Vagina (tissue), 2 donors: ENCODE measurements around the gene CDCP1. TPM values are rescaled to one million over a fixed set of nuclear protein-coding genes. Genes with fewer than 3 reads are reported as not detected.

ENCODE experiments used
- DNase-seq, 2 donors: peaks; one replicate each; pipeline ENCODE4 v3.0.0-alpha.2; 2017; ENCODE audit errors: extremely low spot score in 2 of 2
- H3K27ac ChIP-seq: fragments of 200-600 bp; sonication (generic); one replicate; pipeline ENCODE4 v1.5.1; 2019
- H3K27me3 ChIP-seq: fragments of 200-600 bp; sonication (generic); one replicate; pipeline ENCODE4 v1.5.1; 2019
- H3K36me3 ChIP-seq, 2 donors: fragments of 200-600 bp; sonication (generic); one replicate each; pipeline ENCODE4 v1.5.1; 2017 to 2019
- H3K4me1 ChIP-seq: fragments of 200-600 bp; sonication (generic); one replicate; pipeline ENCODE4 v1.5.1; 2019
- H3K4me3 ChIP-seq, 2 donors: fragments of 200-600 bp; sonication (generic); 1 replicate in 1 of 2; 2 replicates in 1 of 2; pipeline ENCODE4 v1.5.1; 2016 to 2019
- H3K9me3 ChIP-seq: fragments of 200-600 bp; sonication (generic); one replicate; pipeline ENCODE4 v1.5.1; 2019
- POLR2A ChIP-seq, 2 donors: fragments of 450-650 bp; IDR thresholded peaks; one replicate each; pipeline ENCODE4 v1.6.1; 2017; ENCODE audit warnings: antibody characterized with exemption in 2 of 2, mild to moderate bottlenecking in 2 of 2, moderate library complexity in 2 of 2
- POLR2AphosphoS5 ChIP-seq, 2 donors: sonication (generic); formaldehyde crosslinking; IDR thresholded peaks; one replicate each; pipeline ENCODE4 v1.9.0; 2017; ENCODE audit warnings: antibody characterized with exemption in 2 of 2, mild to moderate bottlenecking in 2 of 2, low read depth in 1 of 2; ENCODE audit not compliant: insufficient read depth in 1 of 2
- intact Hi-C: fragments of 100-400 bp; cut with DNase I; formaldehyde crosslinking; loops from one replicate; pipeline ENCODE4 v1.15.1; 2023
- total RNA-seq: library from RNA; depleted of rRNA; stranded (reverse); fragments of >200 nt; gene quantifications from one replicate; pipeline ENCODE4 v1.2.3, GENCODE V29; 2016
- TF ChIP-seq, protein P1 (sequence below), 3 experiments: fragments of 450-650 bp in 2 of 3; fragments of 200-600 bp in 1 of 3; sonication (generic) in 1 of 3; IDR thresholded peaks; one replicate each; pipeline ENCODE4 v1.5.1; 2017 to 2019; ENCODE audit warnings: antibody characterized with exemption in 3 of 3, mild to moderate bottlenecking in 2 of 3, moderate library complexity in 2 of 3

Gene CDCP1
- total RNA-seq, 1 donor from 2014 or later, result 27.5 TPM

DNA sequence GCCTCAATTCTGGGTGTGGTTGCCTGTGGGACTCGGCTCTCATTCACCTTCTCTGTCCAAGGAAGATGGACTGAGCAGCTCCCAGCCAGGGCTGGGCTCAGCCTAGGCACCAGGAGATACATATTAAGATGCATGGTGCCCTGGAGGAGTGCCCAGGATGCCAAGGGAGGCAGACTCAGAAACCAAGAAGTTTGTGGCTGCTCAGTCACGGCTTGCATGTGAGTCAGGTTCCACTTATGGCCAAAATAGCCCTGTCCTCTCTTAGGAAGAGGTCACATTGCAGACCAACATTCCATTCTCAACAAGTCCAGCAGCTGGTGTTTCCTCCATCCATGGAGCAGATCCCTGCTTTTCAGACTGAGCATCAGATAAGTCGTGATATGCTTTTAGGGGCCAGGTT is 21.8 kb downstream of the CDCP1 start:
- peaks cover 36% of the 10 kb centered on the region for H3K4me1 ChIP-seq
- no peak overlapping the region for H3K4me3 ChIP-seq
- H3K9me3 ChIP-seq, result no peaks in the 10 kb centered on the region
- no peak for DNase-seq
- peak overlapping the region; percentile 30 for H3K27ac ChIP-seq
- no peaks in the 10 kb centered on the region for H3K36me3 ChIP-seq
- intact Hi-C loops, result no loop called here
- TF ChIP-seq POLR2AphosphoS5 (IDR thresholded peaks at IDR 0.05; ENCODE audit: insufficient read depth in 1 of 2, low read depth in 1 of 2) (no peak), POLR2A (IDR thresholded peaks at IDR 0.05) (no peak)
- TF ChIP-seq, protein P1, sequence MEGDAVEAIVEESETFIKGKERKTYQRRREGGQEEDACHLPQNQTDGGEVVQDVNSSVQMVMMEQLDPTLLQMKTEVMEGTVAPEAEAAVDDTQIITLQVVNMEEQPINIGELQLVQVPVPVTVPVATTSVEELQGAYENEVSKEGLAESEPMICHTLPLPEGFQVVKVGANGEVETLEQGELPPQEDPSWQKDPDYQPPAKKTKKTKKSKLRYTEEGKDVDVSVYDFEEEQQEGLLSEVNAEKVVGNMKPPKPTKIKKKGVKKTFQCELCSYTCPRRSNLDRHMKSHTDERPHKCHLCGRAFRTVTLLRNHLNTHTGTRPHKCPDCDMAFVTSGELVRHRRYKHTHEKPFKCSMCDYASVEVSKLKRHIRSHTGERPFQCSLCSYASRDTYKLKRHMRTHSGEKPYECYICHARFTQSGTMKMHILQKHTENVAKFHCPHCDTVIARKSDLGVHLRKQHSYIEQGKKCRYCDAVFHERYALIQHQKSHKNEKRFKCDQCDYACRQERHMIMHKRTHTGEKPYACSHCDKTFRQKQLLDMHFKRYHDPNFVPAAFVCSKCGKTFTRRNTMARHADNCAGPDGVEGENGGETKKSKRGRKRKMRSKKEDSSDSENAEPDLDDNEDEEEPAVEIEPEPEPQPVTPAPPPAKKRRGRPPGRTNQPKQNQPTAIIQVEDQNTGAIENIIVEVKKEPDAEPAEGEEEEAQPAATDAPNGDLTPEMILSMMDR (IDR thresholded peaks at IDR 0.05), result no peak
- no peaks in the 10 kb centered on the region for H3K27me3 ChIP-seq

DNA sequence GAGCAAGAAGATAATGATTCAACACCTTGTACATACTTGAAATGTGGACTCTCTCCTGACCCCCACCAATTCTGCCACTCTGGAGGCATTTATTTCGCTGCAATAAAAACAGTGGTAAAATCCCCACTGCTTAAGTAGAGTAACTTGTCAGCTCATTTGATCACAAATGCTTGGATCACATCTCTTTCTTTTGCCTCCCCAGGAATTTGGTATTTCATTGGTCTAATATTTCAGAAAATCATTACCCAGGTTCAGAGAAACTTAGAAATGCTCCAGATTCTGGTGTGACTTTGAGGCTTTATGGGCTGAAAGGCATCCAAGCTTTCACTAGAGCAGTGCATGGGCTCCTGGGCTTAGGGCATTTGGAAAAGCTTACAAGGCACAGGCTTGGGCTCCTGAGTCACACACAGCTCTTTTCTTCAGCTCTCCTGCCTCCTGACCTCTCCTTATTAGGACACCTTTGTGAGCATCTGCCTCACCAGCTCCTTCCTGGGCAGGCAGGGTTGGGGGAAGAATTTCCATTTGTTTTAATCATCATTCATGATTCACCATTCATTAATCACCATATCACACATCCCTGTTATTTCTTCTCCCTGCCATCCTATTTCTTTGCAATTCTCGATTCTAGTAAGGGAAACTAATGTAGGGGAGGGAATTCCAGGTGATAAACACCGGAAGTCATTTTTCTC is 22.5 kb downstream of the CDCP1 start:
- no peak for DNase-seq
- TF ChIP-seq POLR2AphosphoS5 (IDR thresholded peaks at IDR 0.05; ENCODE audit: insufficient read depth in 1 of 2, low read depth in 1 of 2) (peak in 1 of 2 donors; percentile 41), POLR2A (IDR thresholded peaks at IDR 0.05) (no peak)
- TF ChIP-seq, protein P1 (IDR thresholded peaks at IDR 0.05), result no peak
- Histone ChIP-seq H3K27ac (peak overlapping the region; percentile 59), H3K4me1 (peaks cover 36% of the 10 kb centered on the region), H3K4me3 (no peak overlapping the region), H3K36me3 (no peaks in the 10 kb centered on the region), H3K9me3 (no peaks in the 10 kb centered on the region), H3K27me3 (no peaks in the 10 kb centered on the region)
- intact Hi-C loops, result no loop called here

DNA sequence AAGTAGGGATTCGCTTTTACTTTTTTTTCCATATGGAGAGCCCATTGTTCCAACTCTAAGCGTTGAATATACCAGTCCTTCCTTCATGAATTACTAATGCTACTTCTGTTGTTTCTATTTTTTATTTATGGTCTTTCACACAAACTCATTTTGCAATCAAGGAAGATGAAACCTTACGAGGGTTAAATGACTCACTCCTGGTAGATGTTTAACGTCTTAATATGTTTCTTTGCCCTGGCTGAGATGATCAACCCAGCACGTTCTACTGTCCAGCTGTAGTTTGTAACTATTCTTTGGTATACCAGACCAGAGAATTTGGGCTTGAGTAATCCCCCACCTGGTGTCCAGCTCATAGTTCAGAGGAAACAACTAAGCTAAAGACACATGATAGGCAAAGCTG is 23.1 kb downstream of the CDCP1 start:
- intact Hi-C loops, result no loop called here
- H3K9me3 ChIP-seq, result no peaks in the 10 kb centered on the region
- DNase-seq, result no peak
- no peaks in the 10 kb centered on the region for H3K27me3 ChIP-seq
- no peak overlapping the region for H3K4me3 ChIP-seq
- peaks cover 36% of the 10 kb centered on the region for H3K4me1 ChIP-seq
- H3K27ac ChIP-seq, result peak overlapping the region; percentile 59
- TF ChIP-seq, protein P1 (IDR thresholded peaks at IDR 0.05), result no peak
- peak in 1 of 2 donors; percentile 88 for TF ChIP-seq POLR2AphosphoS5 (IDR thresholded peaks at IDR 0.05; ENCODE audit: insufficient read depth in 1 of 2, low read depth in 1 of 2)
- H3K36me3 ChIP-seq, result no peaks in the 10 kb centered on the region

DNA sequence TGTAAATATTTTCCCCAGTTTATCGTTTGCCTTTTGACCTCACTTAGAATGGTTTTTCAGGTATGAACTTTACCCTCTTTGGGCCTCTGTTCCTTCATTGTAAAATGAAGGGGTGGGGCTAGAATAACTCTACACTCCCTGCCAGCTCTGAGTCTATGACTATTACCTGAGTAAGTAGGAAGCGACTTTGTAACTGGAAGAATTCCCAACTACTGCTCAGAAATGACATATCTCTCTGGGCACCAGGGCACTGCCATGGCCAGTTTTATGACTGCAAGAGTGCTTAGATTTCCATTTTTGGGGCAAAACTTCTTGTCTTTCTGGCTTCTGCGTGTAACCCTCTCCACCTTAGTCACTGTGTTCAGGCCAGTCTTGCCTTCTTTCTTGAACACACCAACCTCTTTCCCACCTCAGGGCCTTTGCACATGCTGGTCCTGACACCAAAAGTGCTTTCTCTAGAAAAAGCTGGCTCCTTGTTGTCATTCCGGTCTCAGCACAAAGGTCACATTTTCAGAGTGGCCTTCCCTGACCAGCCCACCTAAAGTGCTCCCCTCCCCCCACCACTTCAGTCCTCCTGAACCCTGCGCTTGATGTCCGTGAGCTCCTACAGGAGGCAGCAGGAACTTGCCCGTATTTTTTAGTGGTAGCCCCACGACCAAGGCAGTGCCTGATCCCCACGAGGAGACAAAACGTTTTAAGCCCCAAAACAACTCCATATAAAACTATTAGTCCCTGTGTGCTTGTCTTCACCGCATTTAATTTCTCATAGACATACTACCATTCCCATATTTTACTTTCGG is 25.6 kb downstream of the CDCP1 start:
- no peak overlapping the region for H3K4me3 ChIP-seq
- peaks cover 36% of the 10 kb centered on the region for H3K4me1 ChIP-seq
- H3K9me3 ChIP-seq, result no peaks in the 10 kb centered on the region
- intact Hi-C loops, result no loop called here
- no peak overlapping the region for H3K27ac ChIP-seq
- DNase-seq, result no peak
- H3K36me3 ChIP-seq, result no peaks in the 10 kb centered on the region
- no peaks in the 10 kb centered on the region for H3K27me3 ChIP-seq
- TF ChIP-seq POLR2AphosphoS5 (IDR thresholded peaks at IDR 0.05; ENCODE audit: insufficient read depth in 1 of 2, low read depth in 1 of 2), result peak in 1 of 2 donors; percentile 34
- TF ChIP-seq, protein P1 (IDR thresholded peaks at IDR 0.05), result no peak
- TF ChIP-seq POLR2A (IDR thresholded peaks at IDR 0.05), result no peak
